Measurements from ENCODE around the gene ABCA13.

DNA sequence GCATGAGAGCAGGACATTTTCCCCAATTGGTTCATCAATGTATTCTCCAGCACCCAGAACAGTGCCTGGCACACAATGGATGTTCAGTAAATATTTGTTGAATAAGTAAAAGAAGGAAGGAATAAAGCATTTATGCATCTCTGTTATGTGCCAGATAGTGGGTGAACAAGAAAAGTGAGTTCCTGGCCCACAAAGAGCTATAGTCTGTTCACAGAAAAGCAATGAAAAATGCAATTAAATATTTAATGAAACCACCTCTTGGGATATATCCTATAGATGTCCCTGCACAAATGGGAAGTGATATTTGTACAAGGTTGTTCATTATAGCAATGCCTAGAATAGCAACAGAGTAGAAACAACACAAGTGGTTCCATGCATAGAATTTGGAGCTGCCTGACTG is 2.1 kb downstream of the ABCA13 start:
- TF ChIP-seq, protein P1, sequence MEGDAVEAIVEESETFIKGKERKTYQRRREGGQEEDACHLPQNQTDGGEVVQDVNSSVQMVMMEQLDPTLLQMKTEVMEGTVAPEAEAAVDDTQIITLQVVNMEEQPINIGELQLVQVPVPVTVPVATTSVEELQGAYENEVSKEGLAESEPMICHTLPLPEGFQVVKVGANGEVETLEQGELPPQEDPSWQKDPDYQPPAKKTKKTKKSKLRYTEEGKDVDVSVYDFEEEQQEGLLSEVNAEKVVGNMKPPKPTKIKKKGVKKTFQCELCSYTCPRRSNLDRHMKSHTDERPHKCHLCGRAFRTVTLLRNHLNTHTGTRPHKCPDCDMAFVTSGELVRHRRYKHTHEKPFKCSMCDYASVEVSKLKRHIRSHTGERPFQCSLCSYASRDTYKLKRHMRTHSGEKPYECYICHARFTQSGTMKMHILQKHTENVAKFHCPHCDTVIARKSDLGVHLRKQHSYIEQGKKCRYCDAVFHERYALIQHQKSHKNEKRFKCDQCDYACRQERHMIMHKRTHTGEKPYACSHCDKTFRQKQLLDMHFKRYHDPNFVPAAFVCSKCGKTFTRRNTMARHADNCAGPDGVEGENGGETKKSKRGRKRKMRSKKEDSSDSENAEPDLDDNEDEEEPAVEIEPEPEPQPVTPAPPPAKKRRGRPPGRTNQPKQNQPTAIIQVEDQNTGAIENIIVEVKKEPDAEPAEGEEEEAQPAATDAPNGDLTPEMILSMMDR (IDR thresholded peaks at IDR 0.05) = no peak
- TF ChIP-seq SIN3A (IDR thresholded peaks at IDR 0.05; ENCODE audit: borderline replicate concordance, insufficient read depth, low read depth, low read length) = no peak
- no peak for TF ChIP-seq POLR2AphosphoS5 (IDR thresholded peaks at IDR 0.05; ENCODE audit: low read depth, low read length)
- TF ChIP-seq, protein P2, sequence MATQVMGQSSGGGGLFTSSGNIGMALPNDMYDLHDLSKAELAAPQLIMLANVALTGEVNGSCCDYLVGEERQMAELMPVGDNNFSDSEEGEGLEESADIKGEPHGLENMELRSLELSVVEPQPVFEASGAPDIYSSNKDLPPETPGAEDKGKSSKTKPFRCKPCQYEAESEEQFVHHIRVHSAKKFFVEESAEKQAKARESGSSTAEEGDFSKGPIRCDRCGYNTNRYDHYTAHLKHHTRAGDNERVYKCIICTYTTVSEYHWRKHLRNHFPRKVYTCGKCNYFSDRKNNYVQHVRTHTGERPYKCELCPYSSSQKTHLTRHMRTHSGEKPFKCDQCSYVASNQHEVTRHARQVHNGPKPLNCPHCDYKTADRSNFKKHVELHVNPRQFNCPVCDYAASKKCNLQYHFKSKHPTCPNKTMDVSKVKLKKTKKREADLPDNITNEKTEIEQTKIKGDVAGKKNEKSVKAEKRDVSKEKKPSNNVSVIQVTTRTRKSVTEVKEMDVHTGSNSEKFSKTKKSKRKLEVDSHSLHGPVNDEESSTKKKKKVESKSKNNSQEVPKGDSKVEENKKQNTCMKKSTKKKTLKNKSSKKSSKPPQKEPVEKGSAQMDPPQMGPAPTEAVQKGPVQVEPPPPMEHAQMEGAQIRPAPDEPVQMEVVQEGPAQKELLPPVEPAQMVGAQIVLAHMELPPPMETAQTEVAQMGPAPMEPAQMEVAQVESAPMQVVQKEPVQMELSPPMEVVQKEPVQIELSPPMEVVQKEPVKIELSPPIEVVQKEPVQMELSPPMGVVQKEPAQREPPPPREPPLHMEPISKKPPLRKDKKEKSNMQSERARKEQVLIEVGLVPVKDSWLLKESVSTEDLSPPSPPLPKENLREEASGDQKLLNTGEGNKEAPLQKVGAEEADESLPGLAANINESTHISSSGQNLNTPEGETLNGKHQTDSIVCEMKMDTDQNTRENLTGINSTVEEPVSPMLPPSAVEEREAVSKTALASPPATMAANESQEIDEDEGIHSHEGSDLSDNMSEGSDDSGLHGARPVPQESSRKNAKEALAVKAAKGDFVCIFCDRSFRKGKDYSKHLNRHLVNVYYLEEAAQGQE (IDR thresholded peaks at IDR 0.05; ENCODE audit: insufficient read depth in 1 of 2, low read depth in 2 of 2, low read length in 1 of 2) = no peak

Data from Panc1 (cell line).